NB4 (cell line): ENCODE data around the gene TLE2.

ENCODE experiments used
- DNase-seq: peaks from one replicate; pipeline ENCODE4 v3.0.0; 2010; ENCODE audit warnings: low read depth
- H3K4me3 ChIP-seq: one replicate; pipeline ENCODE4 v1.5.1; 2011; ENCODE audit warnings: mild to moderate bottlenecking, low read depth, low read length, moderate library complexity
- CTCF ChIP-seq: IDR thresholded peaks from one replicate; pipeline ENCODE4 v1.5.1; 2012; ENCODE audit warnings: low read depth, low read length
- MAX ChIP-seq: IDR thresholded peaks from 2 replicates; pipeline ENCODE4 v1.6.1; 2011; ENCODE audit warnings: low read depth, low read length
- MYC ChIP-seq: IDR thresholded peaks from 2 replicates; pipeline ENCODE4 v1.6.1; 2011; ENCODE audit warnings: low read depth, low read length
- POLR2A ChIP-seq: IDR thresholded peaks from 2 replicates; pipeline ENCODE4 v1.6.1; 2011; ENCODE audit warnings: mild to moderate bottlenecking; ENCODE audit not compliant: insufficient read length; ENCODE audit errors: extremely low read depth

Gene TLE2

GRCh38 chr19:3001235-3001800, 27.8 kb downstream of the TLE2 start:
- no peak for TF ChIP-seq POLR2A
- TF ChIP-seq CTCF, result no peak
- no peak for TF ChIP-seq MAX
- TF ChIP-seq MYC, result no peak
- no peak overlapping the region for H3K4me3 ChIP-seq

GRCh38 chr19:2998642-2999041, 30.4 kb downstream of the TLE2 start:
- DNase-seq, result no peak
- TF ChIP-seq MYC (no peak), MAX (no peak), CTCF (no peak), POLR2A (no peak)
- no peak overlapping the region for H3K4me3 ChIP-seq

More at GRCh38 chr19:3001235-3001800, 27.8 kb downstream of the TLE2 start:
- no peak for DNase-seq

GRCh38 chr19:2997720-2998119, 31.4 kb downstream of the TLE2 start:
- TF ChIP-seq MYC (no peak), MAX (no peak), POLR2A (no peak), CTCF (no peak)
- no peak for DNase-seq

GRCh38 chr19:2994588-2995131, 34.4 kb downstream of the TLE2 start:
- TF ChIP-seq MYC (no peak), POLR2A (no peak), CTCF (no peak), MAX (no peak)
- no peak overlapping the region for H3K4me3 ChIP-seq
- DNase-seq, result no peak

More at GRCh38 chr19:2997720-2998119, 31.4 kb downstream of the TLE2 start:
- H3K4me3 ChIP-seq, result no peak overlapping the region

- TF ChIP-seq CTCF (no peak), POLR2A (no peak), MYC (no peak), MAX (no peak)
- DNase-seq, result no peak
- H3K4me3 ChIP-seq, result no peak overlapping the region
Measured at GRCh38 chr19:2993579-2993978, 35.5 kb downstream of the TLE2 start.
